Inflammatory macrophage treated with lipopolysaccharide for 1 hour (primary cell): ENCODE results near the gene MUC7.
"Not testable (repeated sequence)": the region's sequence is repeated elsewhere in the genome, so short reads cannot be mapped to it uniquely, and the experiment has no call there.

Experiments used
- DNase-seq, 2 donors: peaks; one replicate each; pipeline ENCODE4 v3.0.0-alpha.2; 2020 to 2022

MUC7 gene

DNA sequence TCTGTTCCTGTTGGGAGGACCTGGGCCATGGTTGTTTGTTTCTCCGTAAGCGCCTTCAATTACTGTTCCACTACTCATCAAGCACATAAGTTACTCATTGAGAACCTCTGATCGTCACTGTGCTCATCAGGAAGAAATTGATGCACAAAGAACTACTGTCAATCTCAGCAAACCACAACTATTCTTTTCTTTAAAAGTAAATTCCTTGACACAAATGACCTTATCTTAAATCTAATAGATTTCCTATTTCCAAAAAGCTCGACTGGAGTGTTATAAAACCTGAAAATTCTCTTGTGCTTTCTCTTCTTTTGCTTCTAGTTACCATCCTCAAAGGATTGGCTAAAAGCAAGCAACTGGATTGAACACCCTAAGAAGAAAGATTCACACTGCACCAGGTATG lies at the start of gene MUC7:
Gene MUC7 (plus strand): TSS at position 301 of the 400 bp plus-strand sequence. CDS start 1,825 bp downstream, outside the sequence.
- no peak for DNase-seq

DNA sequence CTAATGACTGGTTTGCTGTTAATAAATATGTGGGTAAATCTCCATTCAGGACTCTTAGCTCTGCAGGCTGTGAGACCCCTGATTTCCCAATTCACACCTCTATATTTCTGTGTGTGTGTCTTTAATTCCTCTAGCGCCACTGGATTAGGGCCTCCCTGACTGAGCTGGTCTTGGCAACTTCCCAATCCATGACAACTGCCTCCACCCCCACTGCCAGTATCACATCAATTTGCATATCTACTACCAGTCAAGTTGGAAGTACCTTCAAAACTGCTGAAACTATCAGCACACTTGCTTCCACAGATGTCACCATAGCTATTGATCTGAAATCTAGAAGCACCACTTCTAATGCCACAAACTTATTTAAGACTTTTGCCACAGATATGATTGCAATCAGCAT lies 46.7 kb upstream of the MUC7 start:
- no peak for DNase-seq

DNA sequence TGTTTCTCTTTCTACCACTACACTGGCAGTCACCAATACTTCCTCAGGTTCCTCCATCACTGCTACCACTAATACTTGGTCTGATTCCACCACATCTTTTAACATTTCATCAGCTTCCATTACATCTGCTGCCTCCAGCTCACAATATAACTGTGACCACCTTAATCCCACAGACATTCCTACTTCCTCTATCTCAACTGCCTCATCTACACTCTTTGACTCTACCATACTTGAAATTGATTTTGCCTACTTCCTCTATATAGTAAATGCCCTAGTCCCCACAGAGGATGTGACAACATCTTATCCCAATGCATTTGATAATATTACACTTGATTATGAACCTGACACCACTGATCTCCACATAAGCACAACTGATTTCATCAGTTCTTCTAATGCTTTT lies 45.2 kb upstream of the MUC7 start:
- no peak for DNase-seq

DNA sequence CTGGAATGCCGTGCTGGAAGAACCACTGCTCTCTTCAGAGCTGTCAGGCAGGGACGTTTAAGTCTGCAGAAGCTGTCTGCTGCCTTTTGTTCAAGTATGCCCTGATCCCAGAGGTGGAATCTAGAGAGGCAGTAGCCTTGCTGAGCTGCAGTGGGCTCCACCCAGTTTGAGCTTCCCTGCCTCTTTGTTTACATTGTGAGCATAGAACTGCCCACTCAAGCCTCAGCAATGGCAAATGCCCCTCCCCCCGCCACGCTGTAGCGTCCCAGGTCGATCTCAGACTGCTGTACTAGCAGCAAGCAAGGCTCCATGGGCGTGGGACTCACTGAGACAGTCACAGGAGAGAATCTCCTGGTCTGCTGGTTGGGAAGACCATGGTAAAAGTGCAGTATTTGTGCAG lies 34.8 kb upstream of the MUC7 start:
- DNase-seq, result no peak

DNA sequence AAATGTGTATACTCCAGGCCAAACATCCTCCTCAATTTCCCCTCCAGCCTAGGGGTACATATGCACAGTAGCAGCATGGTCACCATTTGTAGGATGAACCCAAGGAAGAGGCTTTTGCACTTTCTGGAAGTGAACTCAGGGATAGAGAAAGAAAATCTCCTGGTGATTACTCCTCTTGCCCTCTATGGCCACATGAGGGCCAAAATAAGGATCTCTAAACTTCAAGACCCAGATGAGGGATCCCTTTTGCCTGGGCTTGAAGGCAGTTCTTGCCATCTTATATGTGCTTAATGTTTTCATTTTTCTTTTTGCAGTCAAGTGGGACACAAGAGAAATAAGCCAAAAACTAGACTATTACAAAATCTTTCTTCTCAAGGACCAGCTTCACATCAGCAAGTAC lies 29.5 kb upstream of the MUC7 start:
- no peak for DNase-seq

DNA sequence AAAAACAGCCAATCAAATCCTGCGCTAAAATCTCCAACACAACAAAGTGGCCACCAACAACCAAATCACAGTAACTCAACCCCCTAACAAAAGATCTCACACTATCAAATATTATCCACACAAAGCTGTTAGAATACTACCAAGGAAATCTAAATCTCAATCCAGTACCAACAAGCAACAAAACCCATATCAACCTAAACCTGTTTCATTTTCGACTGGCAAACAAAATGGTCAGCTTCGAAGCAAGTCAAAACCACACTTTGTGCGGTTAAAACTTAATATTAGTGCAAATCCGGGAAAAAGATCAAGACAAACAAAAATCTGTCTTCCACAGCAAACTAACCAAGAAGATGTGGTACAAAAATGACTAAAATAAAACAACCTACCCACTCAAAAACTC lies 28.7 kb upstream of the MUC7 start:
- no peak for DNase-seq

DNA sequence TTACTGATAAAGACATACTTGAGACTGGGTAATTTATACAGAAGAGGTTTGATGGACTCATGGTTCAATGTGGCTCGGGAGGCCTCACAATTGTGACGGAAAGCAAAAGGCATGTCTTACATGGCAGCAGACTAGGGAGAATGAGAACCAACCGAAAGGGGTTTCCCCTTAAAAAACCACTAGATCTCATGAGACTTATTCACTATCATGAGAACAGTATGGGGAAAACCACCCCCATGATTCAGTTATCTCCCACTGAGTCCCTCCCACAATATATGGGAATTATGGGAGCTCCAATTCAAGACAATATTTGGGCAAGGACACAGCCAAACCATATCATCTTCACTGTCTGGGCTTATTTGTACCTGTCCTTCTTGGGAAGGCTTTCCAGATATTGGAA lies 22.8 kb upstream of the MUC7 start:
- DNase-seq, result no peak

DNA sequence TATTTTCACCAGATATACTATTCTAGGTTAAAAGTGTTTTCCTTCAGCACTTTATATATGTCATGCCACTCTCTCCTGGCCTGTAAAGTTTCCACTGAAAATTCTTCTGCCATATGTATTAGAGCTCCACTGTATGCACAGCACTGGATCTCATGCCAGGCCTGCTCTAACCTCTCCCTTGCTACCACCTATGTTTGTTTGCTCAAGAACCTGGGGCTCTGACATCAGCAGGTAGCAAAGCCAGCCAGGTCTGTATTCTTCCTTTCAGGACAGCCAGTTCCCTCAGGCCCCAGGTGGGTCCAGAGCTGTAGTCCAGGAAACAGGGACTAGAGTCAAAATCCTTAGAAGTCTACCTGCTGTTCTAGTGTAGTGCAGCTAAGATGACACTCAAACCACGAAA lies 19.1 kb upstream of the MUC7 start:
- DNase-seq, result no peak

DNA sequence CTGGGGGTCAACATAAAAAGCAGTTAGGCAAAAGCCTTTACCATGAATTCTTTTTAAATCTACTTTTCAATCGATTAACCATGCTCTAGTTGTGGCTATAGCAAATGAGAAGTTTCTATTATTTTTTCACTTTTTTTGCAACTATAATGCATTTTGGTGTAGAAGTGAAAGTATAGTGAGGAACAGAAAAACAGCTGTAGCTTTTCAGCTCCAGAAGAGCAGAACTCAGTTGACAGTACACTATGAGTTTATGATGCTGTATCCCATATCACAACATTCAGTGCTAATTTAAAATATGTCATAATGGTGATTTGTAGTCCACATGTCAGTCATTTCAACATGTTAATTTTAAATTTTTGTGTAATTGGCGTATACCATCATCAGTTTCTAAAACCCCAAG lies 8.7 kb upstream of the MUC7 start:
- DNase-seq, result no peak

DNA sequence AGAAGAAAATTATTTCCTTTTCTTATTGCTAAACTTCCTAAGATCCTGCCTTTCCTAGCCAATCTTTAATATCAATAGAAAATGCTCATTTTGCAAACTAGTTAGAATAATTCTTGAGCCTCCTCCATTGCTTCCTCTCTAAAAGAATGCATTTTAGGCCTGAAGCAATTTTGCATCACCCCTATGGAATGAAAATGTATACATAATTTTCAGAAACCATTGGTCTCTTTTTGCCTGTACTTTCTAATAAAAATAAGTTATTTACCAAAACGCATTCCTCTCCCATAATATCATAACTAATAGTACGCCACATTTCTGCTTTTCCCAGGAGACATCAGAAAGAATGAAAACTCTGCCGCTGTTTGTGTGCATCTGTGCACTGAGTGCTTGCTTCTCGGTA lies 1.7 kb downstream of the MUC7 start:
- DNase-seq, result no peak

DNA sequence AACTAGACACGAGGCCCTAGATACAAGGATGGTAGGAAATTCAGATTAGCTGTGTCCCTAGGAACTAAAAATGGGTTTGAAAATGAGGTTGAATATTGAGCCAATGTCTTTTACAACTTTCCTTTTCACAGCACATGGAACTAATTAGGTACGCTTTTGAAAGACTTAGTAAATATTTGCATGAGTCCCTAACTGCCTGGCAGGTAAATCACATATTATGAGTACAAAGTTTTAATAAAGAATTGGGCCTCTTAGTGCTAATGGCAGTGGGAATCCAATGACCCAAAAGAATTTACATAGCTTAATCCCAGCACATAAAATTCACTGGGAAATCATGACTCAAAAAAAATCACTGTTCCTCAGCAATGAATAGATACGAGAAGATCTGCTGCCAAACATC lies 16.8 kb downstream of the MUC7 start:
- no peak for DNase-seq

DNA sequence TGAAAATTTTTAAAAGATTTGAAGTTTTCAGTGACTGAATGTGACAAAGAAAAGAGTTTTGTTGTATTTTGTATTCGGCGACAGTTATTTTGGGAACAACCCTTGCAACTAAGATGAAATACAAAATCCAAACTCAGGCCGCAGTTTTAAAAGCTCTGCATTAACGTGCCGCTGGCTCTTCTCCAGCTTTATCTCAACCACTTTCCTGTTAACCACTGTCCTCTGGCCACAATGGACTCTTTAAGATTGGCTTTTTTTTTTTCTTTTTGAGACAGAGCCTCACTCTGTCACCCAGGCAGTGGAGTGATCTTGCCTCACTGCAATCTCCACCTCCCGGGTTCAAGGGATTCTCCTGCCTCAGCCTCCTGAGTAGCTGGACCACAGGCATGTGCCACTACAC lies 24.2 kb downstream of the MUC7 start:
- DNase-seq, result no peak

DNA sequence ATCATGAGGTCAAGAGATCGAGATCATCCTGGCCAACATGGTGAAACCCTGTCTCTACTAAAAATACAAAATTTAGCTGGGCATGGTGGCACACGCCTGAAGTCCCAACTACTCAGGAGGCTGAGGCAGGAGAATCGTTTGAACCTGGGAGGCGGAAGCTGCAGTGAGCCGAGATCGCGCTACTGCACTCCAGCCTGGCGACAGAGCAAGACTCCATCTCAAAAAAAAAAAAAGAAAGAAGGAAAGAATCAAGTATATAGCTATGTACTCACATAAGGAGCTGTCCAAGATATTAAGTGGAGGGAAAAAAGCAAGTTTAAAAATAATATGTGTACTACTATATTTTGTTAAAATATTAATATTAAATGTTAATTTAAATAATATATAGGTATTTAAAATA lies 29.8 kb downstream of the MUC7 start:
- DNase-seq, result not testable (repeated sequence)

DNA sequence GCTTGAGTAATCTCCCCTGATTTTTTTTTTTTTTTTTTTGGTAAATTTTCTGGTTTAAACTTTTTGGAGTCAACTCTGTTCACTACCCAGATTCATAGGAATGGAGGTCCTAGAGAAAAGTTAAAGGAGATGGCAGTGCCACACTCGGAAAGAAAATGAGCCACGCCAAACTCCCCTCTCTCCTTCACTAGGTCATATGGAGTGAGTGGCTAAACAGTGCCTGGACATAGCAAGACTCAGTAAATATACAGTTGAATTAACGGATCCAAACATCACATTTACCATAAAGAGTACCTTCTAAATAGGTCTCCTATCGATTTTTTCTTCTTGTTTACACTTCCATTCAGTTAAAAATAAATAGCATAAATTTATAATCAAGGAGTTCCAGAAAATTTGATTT lies 32.7 kb downstream of the MUC7 start:
- no peak for DNase-seq

DNA sequence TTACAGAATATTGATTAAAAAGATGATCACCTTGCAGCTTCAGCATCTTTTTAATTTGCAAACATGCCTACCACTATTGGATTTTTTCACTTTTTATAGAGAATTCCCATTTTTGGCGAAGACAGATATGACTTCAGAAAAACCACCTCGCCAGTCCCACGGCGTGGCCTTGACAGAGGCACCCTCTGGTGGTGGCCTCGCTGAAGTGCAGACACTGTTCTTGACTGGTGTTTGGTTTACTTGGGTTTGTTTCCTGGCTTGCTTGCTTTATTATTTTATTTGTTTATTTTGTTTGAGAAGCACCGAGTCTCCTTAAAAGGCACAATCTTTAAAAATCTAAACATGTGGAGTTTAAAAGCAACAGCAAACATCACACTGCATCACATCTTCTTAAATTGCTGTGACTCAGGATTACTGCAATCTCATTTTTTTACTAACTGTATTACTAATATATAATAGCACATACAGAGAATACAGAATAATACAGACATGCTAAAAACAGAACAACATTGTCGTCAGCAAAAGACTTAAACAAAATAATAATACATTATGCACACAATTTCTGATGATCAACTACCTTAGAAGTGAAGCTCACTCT lies 33.3 kb downstream of the MUC7 start:
- peak; percentile 20 to 62 for DNase-seq

DNA sequence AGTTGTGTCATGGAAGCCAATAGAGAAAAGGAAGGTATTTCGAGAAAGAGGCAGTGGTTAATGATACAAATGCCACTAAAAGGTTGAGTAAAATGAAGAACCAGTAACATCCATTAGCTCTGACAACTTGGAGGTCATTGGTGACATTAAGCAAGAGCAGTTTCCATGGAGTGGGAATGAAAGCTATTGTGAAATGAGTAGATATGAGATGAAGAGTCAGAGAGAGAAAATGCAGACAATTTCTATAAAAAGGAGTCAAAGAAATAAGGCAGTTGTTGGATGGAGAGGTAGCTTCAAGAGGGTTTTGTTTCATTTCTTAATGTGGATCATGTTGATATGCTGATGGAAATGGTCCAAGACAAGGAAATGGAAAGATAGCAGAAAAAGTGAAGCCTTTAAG lies 36.8 kb downstream of the MUC7 start:
- DNase-seq, result no peak

DNA sequence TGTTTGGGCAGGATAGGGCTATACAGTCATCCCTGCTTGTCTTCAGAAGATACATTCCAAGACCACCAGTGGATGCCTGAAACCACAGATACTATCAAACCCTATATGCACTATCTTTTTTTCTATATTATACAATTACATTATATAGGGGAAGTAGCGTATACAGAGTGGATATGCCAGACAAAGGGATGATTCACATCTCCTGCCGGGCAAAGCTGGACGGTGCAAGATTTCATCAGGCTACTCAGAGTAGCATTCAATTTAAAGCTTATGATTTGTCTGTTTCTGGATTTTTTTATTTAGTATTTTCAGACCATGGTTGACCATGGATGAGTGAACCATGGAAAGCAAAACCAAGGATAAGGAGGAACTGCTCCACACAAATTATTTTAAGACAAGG lies 39.4 kb downstream of the MUC7 start:
- no peak for DNase-seq

DNA sequence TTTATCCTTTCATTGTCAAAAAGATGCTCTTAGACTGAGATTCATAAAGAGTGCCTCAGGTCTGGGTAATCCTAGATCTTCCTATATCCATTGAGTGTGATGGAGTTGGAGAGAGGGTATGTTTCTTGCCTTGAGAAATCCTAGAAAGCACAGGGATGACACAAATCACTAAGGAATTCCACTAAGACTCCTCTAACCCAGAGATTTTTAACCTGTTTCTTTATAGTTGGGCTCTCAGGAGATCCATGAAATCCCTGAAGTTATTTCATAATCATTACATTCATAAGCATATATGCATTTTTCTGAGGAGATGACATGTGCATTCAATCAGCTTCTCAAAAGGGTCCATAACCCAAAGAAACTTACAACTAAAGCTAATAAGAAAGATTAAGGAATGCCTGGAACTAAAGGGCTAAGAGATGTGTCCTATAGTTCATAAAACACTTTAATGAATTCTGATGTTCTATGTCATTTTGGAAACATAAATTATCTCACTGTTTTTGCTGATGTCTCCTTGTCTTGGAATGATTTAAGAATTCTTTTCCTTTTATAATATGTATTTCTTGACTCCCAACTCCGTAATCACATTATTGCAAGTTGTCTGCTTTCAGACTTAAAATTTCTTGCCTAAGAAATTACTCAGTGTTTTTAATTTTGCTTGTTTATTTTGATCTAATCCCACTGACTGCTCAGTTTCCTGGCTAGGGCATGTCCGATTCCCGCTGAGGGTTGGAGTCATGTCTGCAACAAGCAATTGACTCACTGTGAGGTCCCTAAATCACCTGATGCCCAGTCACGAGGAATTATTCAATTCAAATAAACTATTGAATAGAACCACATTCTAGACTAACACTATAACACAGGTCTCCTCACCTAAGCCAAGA lies 43.6 kb downstream of the MUC7 start:
- no peak for DNase-seq

DNA sequence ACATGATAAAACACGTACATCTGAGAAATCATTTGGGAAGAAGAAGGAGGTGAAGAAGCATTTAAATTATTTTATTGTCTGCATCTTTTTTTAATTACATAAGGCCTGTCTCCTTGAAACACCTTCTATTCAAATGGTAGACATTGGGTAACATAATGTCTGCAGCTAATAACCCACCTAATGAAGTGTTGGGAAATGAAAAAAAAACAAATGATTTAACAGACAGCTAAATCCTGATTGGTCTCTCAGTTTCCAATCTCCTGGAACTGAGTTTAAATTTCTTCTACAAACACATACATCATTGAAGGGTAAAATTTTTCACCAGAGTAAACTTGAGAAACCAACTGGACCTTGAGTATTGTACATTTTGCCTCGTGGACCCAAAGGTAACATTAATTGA lies 46.3 kb downstream of the MUC7 start, which contains the start of gene AMTN:
Gene AMTN (plus strand): TSS at position 301 of the 400 bp plus-strand sequence. CDS start 209 bp downstream, outside the sequence.
- no peak for DNase-seq

DNA sequence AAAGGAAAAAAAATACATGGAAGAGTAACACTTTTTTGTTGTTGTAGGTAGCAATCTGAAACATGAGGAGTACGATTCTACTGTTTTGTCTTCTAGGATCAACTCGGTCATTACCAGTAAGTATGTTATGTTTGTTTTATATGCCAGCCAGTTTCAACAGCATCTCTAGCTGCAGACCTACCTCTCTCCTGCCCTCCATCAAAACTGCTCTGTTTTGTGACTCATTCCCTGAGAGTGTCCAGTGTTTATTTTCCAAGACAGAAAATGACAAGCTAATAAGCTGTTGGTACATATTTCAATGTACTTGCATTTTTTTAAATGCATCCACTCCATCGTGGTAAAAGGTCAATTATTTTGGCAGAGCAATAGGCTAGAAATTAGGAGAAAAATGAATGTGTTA lies 46.7 kb downstream of the MUC7 start:
- DNase-seq, result no peak

DNA sequence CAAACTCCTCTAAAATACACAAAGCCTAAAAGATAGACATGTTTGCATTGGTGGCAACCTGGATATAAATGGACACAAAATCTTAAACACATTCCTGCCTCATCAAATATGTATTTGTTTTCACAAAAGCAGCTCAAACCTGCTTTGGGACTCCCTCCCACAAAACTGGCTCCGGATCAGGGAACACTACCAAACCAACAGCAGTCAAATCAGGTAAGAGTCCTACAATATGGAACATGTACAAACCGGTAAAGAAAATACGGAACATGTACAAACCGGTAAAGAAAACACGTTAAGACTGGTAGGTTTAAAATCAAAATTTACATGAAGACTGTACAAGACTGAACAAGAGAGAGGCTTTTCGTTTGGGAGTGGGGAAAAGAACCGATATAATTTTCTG lies 50.6 kb downstream of the MUC7 start:
- DNase-seq, result no peak

DNA sequence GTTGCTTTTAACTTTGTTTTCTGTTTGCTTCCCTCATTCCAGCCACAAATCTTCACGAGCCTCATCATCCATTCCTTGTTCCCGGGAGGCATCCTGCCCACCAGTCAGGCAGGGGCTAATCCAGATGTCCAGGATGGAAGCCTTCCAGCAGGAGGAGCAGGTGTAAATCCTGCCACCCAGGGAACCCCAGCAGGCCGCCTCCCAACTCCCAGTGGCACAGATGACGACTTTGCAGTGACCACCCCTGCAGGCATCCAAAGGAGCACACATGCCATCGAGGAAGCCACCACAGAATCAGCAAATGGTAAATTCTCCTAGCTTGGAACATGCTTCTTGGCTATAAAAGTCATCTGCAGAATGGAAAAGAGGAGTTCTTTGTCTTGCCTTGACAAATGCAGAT lies 59.0 kb downstream of the MUC7 start:
- DNase-seq, result no peak

DNA sequence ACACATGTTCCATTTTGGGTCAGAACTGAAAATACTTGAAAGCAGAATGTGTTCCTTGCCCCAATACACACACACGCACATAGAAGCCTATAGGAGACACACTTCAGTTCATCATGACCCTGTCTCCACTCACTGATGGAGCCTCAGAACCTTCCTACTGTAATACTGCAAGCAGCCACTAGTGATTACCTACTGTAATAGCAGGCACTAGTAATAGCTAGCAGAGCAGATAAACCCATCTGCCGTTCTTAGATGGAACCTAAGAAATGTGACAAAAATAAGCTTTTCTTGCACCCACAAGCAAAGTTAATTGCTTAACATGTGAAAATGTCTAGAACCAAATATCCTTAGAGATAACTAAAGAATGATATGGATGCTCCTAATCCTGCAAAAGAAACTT lies 60.0 kb downstream of the MUC7 start:
- no peak for DNase-seq
